WTC11 (cell line): ENCODE measurements around the gene DNAJC6. TPM values are rescaled to one million over a fixed set of nuclear protein-coding genes. Genes with fewer than 3 reads are reported as not detected.
A peak's percentile ranks its signal among the peaks of the same experiment; 100 is the strongest.

Experiments
- ATAC-seq: fragments of 200-7000 bp; cut with Tn5 transposase; 2 replicates; pipeline ENCODE4 v1.10.0; 2021; ENCODE audit warnings: mild to moderate bottlenecking, moderate library complexity
- CTCF ChIA-PET: fragments of 300-600 bp; sonication (Branson Sonifier 250); formaldehyde crosslinking; loops from one replicate; lab custom pipeline; 2021; ENCODE audit warnings: antibody characterized with exemption; lab: Charles Lee
- POLR2A ChIA-PET: fragments of 350-600 bp; sonication (Branson Sonifier 250); formaldehyde crosslinking; loops from one replicate; lab custom pipeline; 2021; ENCODE audit warnings: antibody characterized with exemption; lab: Charles Lee
- DNase-seq: peaks from one replicate; pipeline ENCODE4 v3.0.0; 2021; ENCODE audit warnings: low spot score
- H3K27ac Mint-ChIP-seq: 2 replicates; pipeline ENCODE4 v1.8.0; 2021; ENCODE audit warnings: mixed read lengths
- H3K27me3 Mint-ChIP-seq: 2 replicates; pipeline ENCODE4 v1.8.0; 2021; ENCODE audit warnings: low read depth, mild to moderate bottlenecking, moderate library complexity, mixed read lengths
- H3K36me3 Mint-ChIP-seq: 2 replicates; pipeline ENCODE4 v1.8.0; 2021; ENCODE audit warnings: mixed read lengths
- H3K4me1 Mint-ChIP-seq: 2 replicates; pipeline ENCODE4 v1.8.0; 2022; ENCODE audit warnings: mixed read lengths
- H3K4me3 Mint-ChIP-seq: 2 replicates; pipeline ENCODE4 v1.8.0; 2021; ENCODE audit warnings: mild to moderate bottlenecking, moderate library complexity, mixed read lengths
- H3K9me3 Mint-ChIP-seq: 2 replicates; pipeline ENCODE4 v1.8.0; 2021; ENCODE audit warnings: mixed read lengths
- E2F5 ChIP-seq: sonication (generic); formaldehyde crosslinking; IDR thresholded peaks from 2 replicates; pipeline ENCODE4 v1.8.1; 2022; ENCODE audit warnings: mild to moderate bottlenecking, moderate library complexity, missing genetic modification reagents
- ESRRA ChIP-seq: sonication (generic); formaldehyde crosslinking; IDR thresholded peaks from 2 replicates; pipeline ENCODE4 v1.8.1; 2022; ENCODE audit warnings: mild to moderate bottlenecking, missing genetic modification reagents, borderline replicate concordance
- GABPB1 ChIP-seq: sonication (generic); formaldehyde crosslinking; IDR thresholded peaks from 2 replicates; pipeline ENCODE4 v1.8.1; 2023; ENCODE audit warnings: mild to moderate bottlenecking, missing genetic modification reagents
- IRF1 ChIP-seq: sonication (generic); formaldehyde crosslinking; IDR thresholded peaks from 2 replicates; pipeline ENCODE4 v1.8.0; 2023; ENCODE audit warnings: missing genetic modification reagents
- NFE2L1 ChIP-seq: sonication (generic); formaldehyde crosslinking; IDR thresholded peaks from 2 replicates; pipeline ENCODE4 v1.8.1; 2023; ENCODE audit warnings: missing genetic modification reagents
- NR2C2 ChIP-seq: sonication (generic); formaldehyde crosslinking; IDR thresholded peaks from 2 replicates; pipeline ENCODE4 v1.8.0; 2022; ENCODE audit warnings: mild to moderate bottlenecking, missing genetic modification reagents
- SMAD3 ChIP-seq: sonication (generic); formaldehyde crosslinking; IDR thresholded peaks from 2 replicates; pipeline ENCODE4 v1.8.0; 2022; ENCODE audit warnings: missing genetic modification reagents, mild to moderate bottlenecking, borderline replicate concordance
- SP1 ChIP-seq: sonication (generic); formaldehyde crosslinking; conservative IDR thresholded peaks from 2 replicates; pipeline ENCODE4 v1.8.1; 2022; ENCODE audit warnings: missing genetic modification reagents
- TEAD1 ChIP-seq: sonication (generic); formaldehyde crosslinking; IDR thresholded peaks from 2 replicates; pipeline ENCODE4 v1.8.0; 2022; ENCODE audit warnings: mild to moderate bottlenecking, missing genetic modification reagents
- TP53 ChIP-seq: sonication (generic); formaldehyde crosslinking; IDR thresholded peaks from 2 replicates; pipeline ENCODE4 v1.8.1; 2023; ENCODE audit warnings: mild to moderate bottlenecking, missing genetic modification reagents
- ZNF121 ChIP-seq: sonication (generic); formaldehyde crosslinking; IDR thresholded peaks from 2 replicates; pipeline ENCODE4 v1.8.0; 2023; ENCODE audit warnings: missing genetic modification reagents
- ZNF138 ChIP-seq: sonication (generic); formaldehyde crosslinking; conservative IDR thresholded peaks from 2 replicates; pipeline ENCODE4 v1.8.1; 2022; ENCODE audit warnings: mild to moderate bottlenecking, moderate library complexity, missing genetic modification reagents
- ZNF219 ChIP-seq: sonication (generic); formaldehyde crosslinking; IDR thresholded peaks from 2 replicates; pipeline ENCODE4 v1.8.0; 2023; ENCODE audit warnings: missing genetic modification reagents, mild to moderate bottlenecking, borderline replicate concordance
- ZNF263 ChIP-seq: sonication (generic); formaldehyde crosslinking; IDR thresholded peaks from 2 replicates; pipeline ENCODE4 v1.8.1; 2022; ENCODE audit warnings: low read depth, mild to moderate bottlenecking, moderate library complexity, missing genetic modification reagents
- ZNF281 ChIP-seq: sonication (generic); formaldehyde crosslinking; IDR thresholded peaks from 2 replicates; pipeline ENCODE4 v1.8.0; 2023; ENCODE audit warnings: mild to moderate bottlenecking, missing genetic modification reagents
- total RNA-seq: library from RNA; stranded (reverse); gene quantifications from 3 replicates; pipeline ENCODE4 v1.2.3, GENCODE V29; 2021
- TF ChIP-seq, protein P1 (sequence below): sonication (generic); formaldehyde crosslinking; IDR thresholded peaks from 2 replicates; pipeline ENCODE4 v1.8.1; 2022; ENCODE audit warnings: low read depth, missing genetic modification reagents, borderline replicate concordance
- TF ChIP-seq, protein P2 (sequence below): sonication (generic); formaldehyde crosslinking; IDR thresholded peaks from 2 replicates; pipeline ENCODE4 v1.8.0; 2023; ENCODE audit warnings: missing genetic modification reagents, mild to moderate bottlenecking, borderline replicate concordance

DNAJC6 gene
- total RNA-seq, 1 experiment from 2014 or later = 9.1 TPM

DNA sequence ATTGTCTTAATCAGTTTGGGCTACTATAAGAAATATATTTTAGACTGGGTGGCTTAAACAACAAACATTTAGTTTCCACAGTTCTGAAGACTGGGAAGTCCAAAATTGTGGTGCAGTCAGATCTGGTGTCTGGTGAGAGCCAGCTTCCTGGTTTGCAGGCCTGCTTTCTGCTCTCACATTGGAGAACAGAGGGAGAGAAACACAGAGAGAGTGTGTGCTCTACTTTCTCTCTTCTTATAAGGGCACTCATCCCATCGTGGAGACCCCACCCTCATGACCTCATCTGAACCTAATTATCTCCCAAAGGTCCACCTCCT lies 115.2 kb downstream of the DNAJC6 start (continued):
- no peak for TF ChIP-seq SP1 (CRISPR knock-in tag)

GRCh38 chr1:65425006-65425405 lies 115.7 kb downstream of the DNAJC6 start:
- H3K36me3 Mint-ChIP-seq = peaks cover 14% of the 10 kb centered on the region
- no peaks in the 10 kb centered on the region for H3K27me3 Mint-ChIP-seq
- no peak for ATAC-seq
- H3K27ac Mint-ChIP-seq = peak overlapping the region; percentile 94; the same call in 1 of the 2 replicates
- H3K9me3 Mint-ChIP-seq = no peaks in the 10 kb centered on the region
- no peak overlapping the region for H3K4me3 Mint-ChIP-seq
- no peak for DNase-seq
- ChIA-PET POLR2A (interaction anchor here (1.0 kb wide), 1 partner anchor 170 kb away, joined by 4 read pairs; no protein-coding TSS in a partner anchor), CTCF (interaction anchor here (1.0 to 2.2 kb wide), 3 partner anchors 10 to 263 kb away, joined by 6 to 8 read pairs (median 7); no protein-coding TSS in a partner anchor)
- TF ChIP-seq ESRRA (no peak), ZNF263 (CRISPR knock-in tag) (no peak), ZNF121 (CRISPR knock-in tag) (no peak), ZNF138 (CRISPR knock-in tag) (no peak), E2F5 (CRISPR knock-in tag) (no peak), TEAD1 (CRISPR knock-in tag) (no peak), NR2C2 (CRISPR knock-in tag) (no peak), ZNF281 (CRISPR knock-in tag) (no peak), SMAD3 (CRISPR knock-in tag) (no peak), GABPB1 (no peak), TP53 (CRISPR knock-in tag) (no peak), ZNF219 (CRISPR knock-in tag) (no peak), NFE2L1 (CRISPR knock-in tag) (no peak), IRF1 (no peak)
- TF ChIP-seq, protein P1, sequence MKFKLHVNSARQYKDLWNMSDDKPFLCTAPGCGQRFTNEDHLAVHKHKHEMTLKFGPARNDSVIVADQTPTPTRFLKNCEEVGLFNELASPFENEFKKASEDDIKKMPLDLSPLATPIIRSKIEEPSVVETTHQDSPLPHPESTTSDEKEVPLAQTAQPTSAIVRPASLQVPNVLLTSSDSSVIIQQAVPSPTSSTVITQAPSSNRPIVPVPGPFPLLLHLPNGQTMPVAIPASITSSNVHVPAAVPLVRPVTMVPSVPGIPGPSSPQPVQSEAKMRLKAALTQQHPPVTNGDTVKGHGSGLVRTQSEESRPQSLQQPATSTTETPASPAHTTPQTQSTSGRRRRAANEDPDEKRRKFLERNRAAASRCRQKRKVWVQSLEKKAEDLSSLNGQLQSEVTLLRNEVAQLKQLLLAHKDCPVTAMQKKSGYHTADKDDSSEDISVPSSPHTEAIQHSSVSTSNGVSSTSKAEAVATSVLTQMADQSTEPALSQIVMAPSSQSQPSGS (CRISPR knock-in tag) = no peak
- TF ChIP-seq, protein P2, sequence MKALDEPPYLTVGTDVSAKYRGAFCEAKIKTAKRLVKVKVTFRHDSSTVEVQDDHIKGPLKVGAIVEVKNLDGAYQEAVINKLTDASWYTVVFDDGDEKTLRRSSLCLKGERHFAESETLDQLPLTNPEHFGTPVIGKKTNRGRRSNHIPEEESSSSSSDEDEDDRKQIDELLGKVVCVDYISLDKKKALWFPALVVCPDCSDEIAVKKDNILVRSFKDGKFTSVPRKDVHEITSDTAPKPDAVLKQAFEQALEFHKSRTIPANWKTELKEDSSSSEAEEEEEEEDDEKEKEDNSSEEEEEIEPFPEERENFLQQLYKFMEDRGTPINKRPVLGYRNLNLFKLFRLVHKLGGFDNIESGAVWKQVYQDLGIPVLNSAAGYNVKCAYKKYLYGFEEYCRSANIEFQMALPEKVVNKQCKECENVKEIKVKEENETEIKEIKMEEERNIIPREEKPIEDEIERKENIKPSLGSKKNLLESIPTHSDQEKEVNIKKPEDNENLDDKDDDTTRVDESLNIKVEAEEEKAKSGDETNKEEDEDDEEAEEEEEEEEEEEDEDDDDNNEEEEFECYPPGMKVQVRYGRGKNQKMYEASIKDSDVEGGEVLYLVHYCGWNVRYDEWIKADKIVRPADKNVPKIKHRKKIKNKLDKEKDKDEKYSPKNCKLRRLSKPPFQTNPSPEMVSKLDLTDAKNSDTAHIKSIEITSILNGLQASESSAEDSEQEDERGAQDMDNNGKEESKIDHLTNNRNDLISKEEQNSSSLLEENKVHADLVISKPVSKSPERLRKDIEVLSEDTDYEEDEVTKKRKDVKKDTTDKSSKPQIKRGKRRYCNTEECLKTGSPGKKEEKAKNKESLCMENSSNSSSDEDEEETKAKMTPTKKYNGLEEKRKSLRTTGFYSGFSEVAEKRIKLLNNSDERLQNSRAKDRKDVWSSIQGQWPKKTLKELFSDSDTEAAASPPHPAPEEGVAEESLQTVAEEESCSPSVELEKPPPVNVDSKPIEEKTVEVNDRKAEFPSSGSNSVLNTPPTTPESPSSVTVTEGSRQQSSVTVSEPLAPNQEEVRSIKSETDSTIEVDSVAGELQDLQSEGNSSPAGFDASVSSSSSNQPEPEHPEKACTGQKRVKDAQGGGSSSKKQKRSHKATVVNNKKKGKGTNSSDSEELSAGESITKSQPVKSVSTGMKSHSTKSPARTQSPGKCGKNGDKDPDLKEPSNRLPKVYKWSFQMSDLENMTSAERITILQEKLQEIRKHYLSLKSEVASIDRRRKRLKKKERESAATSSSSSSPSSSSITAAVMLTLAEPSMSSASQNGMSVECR (CRISPR knock-in tag) = no peak
- TF ChIP-seq, all 79 proteins: peak for 0
- H3K4me1 Mint-ChIP-seq = peaks cover 33% of the 10 kb centered on the region
